HG03342 (cell line): ENCODE results near the gene AGBL1.

ENCODE experiments used
- ATAC-seq: cut with Tn5 transposase; IDR thresholded peaks from one replicate; pipeline ENCODE4 v1.9.1; 2021; ENCODE audit warnings: mild to moderate bottlenecking, moderate library complexity; ENCODE audit not compliant: unreplicated experiment

AGBL1 gene

GRCh38 chr15:86312486-86312885 is 232.8 kb downstream of the AGBL1 start:
- no peak for ATAC-seq

- ATAC-seq, result no peak
Measured at GRCh38 chr15:86316216-86316615, 236.5 kb downstream of the AGBL1 start.

- no peak for ATAC-seq
Measured at GRCh38 chr15:86316726-86317383, 237.2 kb downstream of the AGBL1 start.

GRCh38 chr15:86317384-86317740 is 237.7 kb downstream of the AGBL1 start:
- no peak for ATAC-seq

- ATAC-seq, result no peak
Measured at GRCh38 chr15:86322629-86323028, 243.0 kb downstream of the AGBL1 start.

- no peak for ATAC-seq
Measured at GRCh38 chr15:86327230-86327865, 247.7 kb downstream of the AGBL1 start.

GRCh38 chr15:86328658-86329057 is 249.0 kb downstream of the AGBL1 start:
- ATAC-seq, result no peak

GRCh38 chr15:86329311-86330013 is 249.8 kb downstream of the AGBL1 start:
- no peak for ATAC-seq

- ATAC-seq, result no peak
Measured at GRCh38 chr15:86333819-86334218, 254.1 kb downstream of the AGBL1 start.

GRCh38 chr15:86336051-86336788 is 256.5 kb downstream of the AGBL1 start:
- ATAC-seq, result no peak

- no peak for ATAC-seq
Measured at GRCh38 chr15:86337071-86337470, 257.4 kb downstream of the AGBL1 start.

GRCh38 chr15:86347245-86347644 is 267.6 kb downstream of the AGBL1 start:
- ATAC-seq, result no peak

- no peak for ATAC-seq
Measured at GRCh38 chr15:86349565-86349964, 269.9 kb downstream of the AGBL1 start.

GRCh38 chr15:86353213-86353612 is 273.5 kb downstream of the AGBL1 start:
- no peak for ATAC-seq

GRCh38 chr15:86355361-86355760 is 275.7 kb downstream of the AGBL1 start:
- ATAC-seq, result no peak

GRCh38 chr15:86355801-86356200 is 276.1 kb downstream of the AGBL1 start:
- ATAC-seq, result no peak

GRCh38 chr15:86362555-86362954 is 282.9 kb downstream of the AGBL1 start:
- ATAC-seq, result no peak

- no peak for ATAC-seq
Measured at GRCh38 chr15:86373147-86373546, 293.5 kb downstream of the AGBL1 start.

GRCh38 chr15:86375733-86376280 is 296.1 kb downstream of the AGBL1 start:
- ATAC-seq, result no peak

- no peak for ATAC-seq
Measured at GRCh38 chr15:86377914-86378313, 298.2 kb downstream of the AGBL1 start.

- ATAC-seq, result no peak
Measured at GRCh38 chr15:86382341-86382740, 302.7 kb downstream of the AGBL1 start.
